Measurements from ENCODE around the gene KCNG2. TPM values are rescaled to one million over a fixed set of nuclear protein-coding genes. Genes with fewer than 3 reads are reported as not detected.

KCNG2 gene
- total RNA-seq, 1 donor from 2014 or later: not detected

GRCh38 chr18:79940814-79941472 lies 143.2 kb downstream of the KCNG2 start:
- Mint-ChIP-seq H3K4me3 (no peak overlapping the region), H3K27ac (ENCODE audit: unreplicated experiment) (no peak overlapping the region), H3K9me3 (no peaks in the 10 kb centered on the region), H3K36me3 (ENCODE audit: low read depth) (peaks cover 16% of the 10 kb centered on the region), H3K27me3 (ENCODE audit: low read depth) (no peaks in the 10 kb centered on the region), H3K4me1 (peaks cover 2% of the 10 kb centered on the region)
- DNase-seq (ENCODE audit: low read depth, low spot score): no peak
- TF ChIP-seq CTCF (conservative IDR thresholded peaks at IDR 0.05): no peak

GRCh38 chr18:79941473-79942119 lies 143.9 kb downstream of the KCNG2 start:
- peaks cover 5% of the 10 kb centered on the region for H3K4me1 Mint-ChIP-seq
- peaks cover 11% of the 10 kb centered on the region for H3K36me3 Mint-ChIP-seq (ENCODE audit: low read depth)
- H3K4me3 Mint-ChIP-seq: no peak overlapping the region
- no peaks in the 10 kb centered on the region for H3K27me3 Mint-ChIP-seq (ENCODE audit: low read depth)
- no peak for DNase-seq (ENCODE audit: low read depth, low spot score)
- H3K27ac Mint-ChIP-seq (ENCODE audit: unreplicated experiment): no peak overlapping the region
- no peaks in the 10 kb centered on the region for H3K9me3 Mint-ChIP-seq
- TF ChIP-seq CTCF (conservative IDR thresholded peaks at IDR 0.05): no peak

GRCh38 chr18:79942211-79942610 lies 144.5 kb downstream of the KCNG2 start:
- H3K27me3 Mint-ChIP-seq (ENCODE audit: low read depth): no peaks in the 10 kb centered on the region
- no peak for DNase-seq (ENCODE audit: low read depth, low spot score)
- H3K4me1 Mint-ChIP-seq: peaks cover 5% of the 10 kb centered on the region
- no peaks in the 10 kb centered on the region for H3K9me3 Mint-ChIP-seq
- peaks cover 10% of the 10 kb centered on the region for H3K36me3 Mint-ChIP-seq (ENCODE audit: low read depth)
- no peak overlapping the region for H3K27ac Mint-ChIP-seq (ENCODE audit: unreplicated experiment)
- TF ChIP-seq CTCF (conservative IDR thresholded peaks at IDR 0.05): no peak
- H3K4me3 Mint-ChIP-seq: no peak overlapping the region

GRCh38 chr18:79942786-79943607 lies 145.3 kb downstream of the KCNG2 start:
- no peak for DNase-seq (ENCODE audit: low read depth, low spot score)
- no peak for TF ChIP-seq CTCF (conservative IDR thresholded peaks at IDR 0.05)
- peaks cover 5% of the 10 kb centered on the region for H3K36me3 Mint-ChIP-seq (ENCODE audit: low read depth)
- no peak overlapping the region for H3K4me3 Mint-ChIP-seq
- H3K9me3 Mint-ChIP-seq: no peaks in the 10 kb centered on the region
- no peaks in the 10 kb centered on the region for H3K27me3 Mint-ChIP-seq (ENCODE audit: low read depth)
- H3K27ac Mint-ChIP-seq (ENCODE audit: unreplicated experiment): peak overlapping the region; percentile 27
- peaks cover 5% of the 10 kb centered on the region for H3K4me1 Mint-ChIP-seq

- Mint-ChIP-seq H3K36me3 (ENCODE audit: low read depth) (peaks cover 5% of the 10 kb centered on the region), H3K27ac (ENCODE audit: unreplicated experiment) (no peak overlapping the region), H3K27me3 (ENCODE audit: low read depth) (no peaks in the 10 kb centered on the region), H3K4me1 (peaks cover 5% of the 10 kb centered on the region), H3K9me3 (no peaks in the 10 kb centered on the region), H3K4me3 (no peak overlapping the region)
- no peak for TF ChIP-seq CTCF (conservative IDR thresholded peaks at IDR 0.05)
- no peak for DNase-seq (ENCODE audit: low read depth, low spot score)
Measured at GRCh38 chr18:79943608-79944125, 145.9 kb downstream of the KCNG2 start.
